ENCODE results near the gene MECP2.

- TF ChIP-seq CTCF (IDR thresholded peaks at IDR 0.05) (no peak), POLR2A (IDR thresholded peaks at IDR 0.05) (no peak)
These were observed 16.2 kb upstream of the MECP2 start for GRCh38 chrX:154113729-154114128.
